Measurements from ENCODE around the gene GUCY1A2. TPM values are rescaled to one million over a fixed set of nuclear protein-coding genes. Genes with fewer than 3 reads are reported as not detected.

Gene GUCY1A2
- total RNA-seq, 4 donors from 2014 or later = 2.9 to 8.6 (median 6.4) TPM

GRCh38 chr11:106961518-106961917, 56.8 kb downstream of the GUCY1A2 start:
- DNase-seq (no peak), ATAC-seq (no peak)
- no peaks in the 10 kb centered on the region for H3K27me3 ChIP-seq
- intact Hi-C loops (cut with DNase I; ENCODE audit: low total_unique reads) = no loop called here
- no peak overlapping the region for H3K27ac ChIP-seq
- H3K4me1 ChIP-seq = no peaks in the 10 kb centered on the region
- no peak for TF ChIP-seq POLR2A (IDR thresholded peaks at IDR 0.05)
- no peak for TF ChIP-seq CTCF (IDR thresholded peaks at IDR 0.05 in 4 of 5, conservative IDR thresholded peaks at IDR 0.05 in 1 of 5)
- no peaks in the 10 kb centered on the region for H3K9me3 ChIP-seq
- no peaks in the 10 kb centered on the region for H3K36me3 ChIP-seq
- H3K4me3 ChIP-seq = no peak overlapping the region
- in situ Hi-C loops (cut with MboI; ENCODE audit: low sequenced_read_pairs in 4 of 4) = no loop called here

- in situ Hi-C loops (cut with MboI; ENCODE audit: low sequenced_read_pairs in 4 of 4) (no loop called here), intact Hi-C loops (cut with DNase I; ENCODE audit: low total_unique reads) (no loop called here)
- no peaks in the 10 kb centered on the region for H3K36me3 ChIP-seq
- no peak for ATAC-seq
- no peaks in the 10 kb centered on the region for H3K9me3 ChIP-seq
- no peaks in the 10 kb centered on the region for H3K27me3 ChIP-seq
- H3K27ac ChIP-seq = no peak overlapping the region
- TF ChIP-seq POLR2A (IDR thresholded peaks at IDR 0.05) (no peak), CTCF (IDR thresholded peaks at IDR 0.05 in 4 of 5, conservative IDR thresholded peaks at IDR 0.05 in 1 of 5) (no peak)
- no peak for DNase-seq
- no peaks in the 10 kb centered on the region for H3K4me1 ChIP-seq
- no peak overlapping the region for H3K4me3 ChIP-seq
Measured at GRCh38 chr11:106961048-106961447, 57.2 kb downstream of the GUCY1A2 start.

GRCh38 chr11:106959800-106960199, 58.5 kb downstream of the GUCY1A2 start:
- no peak for ATAC-seq
- in situ Hi-C loops (cut with MboI; ENCODE audit: low sequenced_read_pairs in 4 of 4) (no loop called here), intact Hi-C loops (cut with DNase I; ENCODE audit: low total_unique reads) (no loop called here)
- no peak for TF ChIP-seq POLR2A (IDR thresholded peaks at IDR 0.05)
- TF ChIP-seq CTCF (IDR thresholded peaks at IDR 0.05 in 4 of 5, conservative IDR thresholded peaks at IDR 0.05 in 1 of 5) = no peak
- H3K27ac ChIP-seq = no peak overlapping the region
- no peak overlapping the region for H3K4me3 ChIP-seq
- no peaks in the 10 kb centered on the region for H3K4me1 ChIP-seq
- H3K9me3 ChIP-seq = no peaks in the 10 kb centered on the region
- H3K27me3 ChIP-seq = no peaks in the 10 kb centered on the region
- H3K36me3 ChIP-seq = no peaks in the 10 kb centered on the region
- no peak for DNase-seq

- in situ Hi-C loops (cut with MboI; ENCODE audit: low sequenced_read_pairs in 4 of 4) (no loop called here), intact Hi-C loops (cut with DNase I; ENCODE audit: low total_unique reads) (no loop called here)
- H3K4me1 ChIP-seq = no peaks in the 10 kb centered on the region
- TF ChIP-seq CTCF (IDR thresholded peaks at IDR 0.05 in 4 of 5, conservative IDR thresholded peaks at IDR 0.05 in 1 of 5) (no peak), POLR2A (IDR thresholded peaks at IDR 0.05) (no peak)
- H3K9me3 ChIP-seq = no peaks in the 10 kb centered on the region
- no peak for DNase-seq
- no peak for ATAC-seq
- no peaks in the 10 kb centered on the region for H3K27me3 ChIP-seq
- H3K27ac ChIP-seq = no peak overlapping the region
- no peaks in the 10 kb centered on the region for H3K36me3 ChIP-seq
- H3K4me3 ChIP-seq = no peak overlapping the region
Measured at GRCh38 chr11:106959386-106959785, 58.9 kb downstream of the GUCY1A2 start.

- Histone ChIP-seq H3K27me3 (no peaks in the 10 kb centered on the region), H3K4me1 (no peaks in the 10 kb centered on the region), H3K36me3 (no peaks in the 10 kb centered on the region), H3K4me3 (no peak overlapping the region), H3K27ac (no peak overlapping the region), H3K9me3 (no peaks in the 10 kb centered on the region)
- ATAC-seq (no peak), DNase-seq (no peak)
- in situ Hi-C loops (cut with MboI; ENCODE audit: low sequenced_read_pairs in 4 of 4) (no loop called here), intact Hi-C loops (cut with DNase I; ENCODE audit: low total_unique reads) (no loop called here)
- TF ChIP-seq POLR2A (IDR thresholded peaks at IDR 0.05) (no peak), CTCF (IDR thresholded peaks at IDR 0.05 in 4 of 5, conservative IDR thresholded peaks at IDR 0.05 in 1 of 5) (no peak)
Measured at GRCh38 chr11:106958517-106959248, 59.6 kb downstream of the GUCY1A2 start.
